ENCODE data around the gene PROM1. TPM values are rescaled to one million over a fixed set of nuclear protein-coding genes. Genes with fewer than 3 reads are reported as not detected.

The PROM1 gene
- total and polyA plus RNA-seq, 2 donors (not counting 1 experiment from before 2014, with no cell fraction given) = 0.10 to 0.17 TPM

GRCh38 chr4:15971068-15971801 lies 112.6 kb downstream of the PROM1 start:
- Histone ChIP-seq H3K36me3 (ENCODE audit: control insufficient read depth, insufficient read depth, low read length) (no peaks in the 10 kb centered on the region), H4K20me1 (ENCODE audit: control insufficient read depth, extremely low read depth, insufficient read depth, low read length) (no peaks in the 10 kb centered on the region), H3K9ac (ENCODE audit: insufficient read depth, low read length) (no peak overlapping the region), H3K4me1 (ENCODE audit: control insufficient read depth, extremely low read depth, insufficient read depth, low read length) (no peaks in the 10 kb centered on the region), H3K79me2 (ENCODE audit: control insufficient read depth, insufficient read depth, low read length) (no peaks in the 10 kb centered on the region), H3K27ac (ENCODE audit: insufficient read depth, low read length) (no peak overlapping the region), H3K9me3 (ENCODE audit: control insufficient read depth, insufficient read depth, low read depth, low read length) (no peaks in the 10 kb centered on the region), H3K4me3 (replicated peaks in 1 of 4; ENCODE audit: control extremely low read depth in 1 of 4, insufficient read depth in 1 of 4, low read depth in 3 of 4, low read length in 4 of 4) (no peak overlapping the region), H3K27me3 (ENCODE audit: control insufficient read depth, insufficient read depth, low read length) (peaks cover 7% of the 10 kb centered on the region), H2AFZ (ENCODE audit: low read length) (no peak overlapping the region), H3K4me2 (ENCODE audit: extremely low read depth, insufficient read depth, low read length) (no peak overlapping the region)
- no peak for DNase-seq (ENCODE audit: low read depth in 2 of 2)
- TF ChIP-seq EZH2 (IDR thresholded peaks at IDR 0.05; ENCODE audit: low read length, missing control alignments) = no peak

GRCh38 chr4:15968551-15969300 lies 115.1 kb downstream of the PROM1 start:
- H2AFZ ChIP-seq (ENCODE audit: low read length) = no peak overlapping the region
- no peaks in the 10 kb centered on the region for H4K20me1 ChIP-seq (ENCODE audit: control insufficient read depth, extremely low read depth, insufficient read depth, low read length)
- H3K79me2 ChIP-seq (ENCODE audit: control insufficient read depth, insufficient read depth, low read length) = no peaks in the 10 kb centered on the region
- no peak overlapping the region for H3K9ac ChIP-seq (ENCODE audit: insufficient read depth, low read length)
- no peak overlapping the region for H3K4me3 ChIP-seq (replicated peaks in 1 of 4; ENCODE audit: control extremely low read depth in 1 of 4, insufficient read depth in 1 of 4, low read depth in 3 of 4, low read length in 4 of 4)
- no peaks in the 10 kb centered on the region for H3K9me3 ChIP-seq (ENCODE audit: control insufficient read depth, insufficient read depth, low read depth, low read length)
- H3K36me3 ChIP-seq (ENCODE audit: control insufficient read depth, insufficient read depth, low read length) = no peaks in the 10 kb centered on the region
- H3K27me3 ChIP-seq (ENCODE audit: control insufficient read depth, insufficient read depth, low read length) = peaks cover 5% of the 10 kb centered on the region
- TF ChIP-seq EZH2 (IDR thresholded peaks at IDR 0.05; ENCODE audit: low read length, missing control alignments) = no peak
- TF ChIP-seq, protein P1, sequence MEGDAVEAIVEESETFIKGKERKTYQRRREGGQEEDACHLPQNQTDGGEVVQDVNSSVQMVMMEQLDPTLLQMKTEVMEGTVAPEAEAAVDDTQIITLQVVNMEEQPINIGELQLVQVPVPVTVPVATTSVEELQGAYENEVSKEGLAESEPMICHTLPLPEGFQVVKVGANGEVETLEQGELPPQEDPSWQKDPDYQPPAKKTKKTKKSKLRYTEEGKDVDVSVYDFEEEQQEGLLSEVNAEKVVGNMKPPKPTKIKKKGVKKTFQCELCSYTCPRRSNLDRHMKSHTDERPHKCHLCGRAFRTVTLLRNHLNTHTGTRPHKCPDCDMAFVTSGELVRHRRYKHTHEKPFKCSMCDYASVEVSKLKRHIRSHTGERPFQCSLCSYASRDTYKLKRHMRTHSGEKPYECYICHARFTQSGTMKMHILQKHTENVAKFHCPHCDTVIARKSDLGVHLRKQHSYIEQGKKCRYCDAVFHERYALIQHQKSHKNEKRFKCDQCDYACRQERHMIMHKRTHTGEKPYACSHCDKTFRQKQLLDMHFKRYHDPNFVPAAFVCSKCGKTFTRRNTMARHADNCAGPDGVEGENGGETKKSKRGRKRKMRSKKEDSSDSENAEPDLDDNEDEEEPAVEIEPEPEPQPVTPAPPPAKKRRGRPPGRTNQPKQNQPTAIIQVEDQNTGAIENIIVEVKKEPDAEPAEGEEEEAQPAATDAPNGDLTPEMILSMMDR (conservative IDR thresholded peaks at IDR 0.05 in 1 of 2, IDR thresholded peaks at IDR 0.05 in 1 of 2; ENCODE audit: low read depth in 1 of 2, low read length in 2 of 2) = no peak
- no peaks in the 10 kb centered on the region for H3K4me1 ChIP-seq (ENCODE audit: control insufficient read depth, extremely low read depth, insufficient read depth, low read length)
- H3K27ac ChIP-seq (ENCODE audit: insufficient read depth, low read length) = no peak overlapping the region
- H3K4me2 ChIP-seq (ENCODE audit: extremely low read depth, insufficient read depth, low read length) = no peak overlapping the region
- no peak for DNase-seq (ENCODE audit: low read depth in 2 of 2)

DNA sequence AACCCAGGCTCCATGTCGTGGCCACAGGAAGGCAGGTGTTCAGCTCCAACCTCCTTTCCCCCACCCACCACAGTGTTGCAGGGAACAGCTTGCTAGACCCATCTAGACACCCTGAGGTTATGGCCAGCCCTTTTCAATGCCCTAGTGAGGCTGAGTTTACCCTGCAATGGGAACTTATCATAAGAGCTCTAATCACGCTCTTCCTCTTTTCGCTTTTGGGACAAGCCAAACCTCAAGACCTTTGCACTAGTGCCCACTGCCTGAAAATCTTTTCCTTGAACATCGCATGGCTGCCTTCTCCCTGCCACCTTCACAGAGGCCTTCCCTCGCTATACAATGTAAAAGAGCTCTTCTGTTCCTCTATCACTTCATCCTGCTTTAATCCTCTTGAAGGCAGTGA lies 118.5 kb downstream of the PROM1 start:
- no peak for DNase-seq (ENCODE audit: low read depth in 2 of 2)
- H3K4me1 ChIP-seq (ENCODE audit: control insufficient read depth, extremely low read depth, insufficient read depth, low read length) = no peaks in the 10 kb centered on the region
- no peak overlapping the region for H2AFZ ChIP-seq (ENCODE audit: low read length)
- TF ChIP-seq, protein P1 (conservative IDR thresholded peaks at IDR 0.05 in 1 of 2, IDR thresholded peaks at IDR 0.05 in 1 of 2; ENCODE audit: low read depth in 1 of 2, low read length in 2 of 2) = no peak
- TF ChIP-seq EZH2 (IDR thresholded peaks at IDR 0.05; ENCODE audit: low read length, missing control alignments) = no peak
- no peaks in the 10 kb centered on the region for H3K9me3 ChIP-seq (ENCODE audit: control insufficient read depth, insufficient read depth, low read depth, low read length)
- H3K27ac ChIP-seq (ENCODE audit: insufficient read depth, low read length) = no peak overlapping the region
- no peak overlapping the region for H3K9ac ChIP-seq (ENCODE audit: insufficient read depth, low read length)
- H4K20me1 ChIP-seq (ENCODE audit: control insufficient read depth, extremely low read depth, insufficient read depth, low read length) = no peaks in the 10 kb centered on the region
- H3K79me2 ChIP-seq (ENCODE audit: control insufficient read depth, insufficient read depth, low read length) = no peaks in the 10 kb centered on the region
- H3K4me2 ChIP-seq (ENCODE audit: extremely low read depth, insufficient read depth, low read length) = no peak overlapping the region
- no peak overlapping the region for H3K4me3 ChIP-seq (replicated peaks in 1 of 4; ENCODE audit: control extremely low read depth in 1 of 4, insufficient read depth in 1 of 4, low read depth in 3 of 4, low read length in 4 of 4)
- H3K27me3 ChIP-seq (ENCODE audit: control insufficient read depth, insufficient read depth, low read length) = no peaks in the 10 kb centered on the region
- H3K36me3 ChIP-seq (ENCODE audit: control insufficient read depth, insufficient read depth, low read length) = no peaks in the 10 kb centered on the region

Data from fibroblast of lung (primary cell).